ENCODE measurements around the gene ADAMTS12. TPM values are rescaled to one million over a fixed set of nuclear protein-coding genes. Genes with fewer than 3 reads are reported as not detected.

Gene ADAMTS12
- total RNA-seq, 1 experiment from 2014 or later: 0.18 TPM

GRCh38 chr5:33477816-33478215 is 414.0 kb downstream of the ADAMTS12 start:
- no peak for ATAC-seq
- Histone ChIP-seq H3K4me3 (ENCODE audit: low read length) (no peak overlapping the region), H3K36me3 (ENCODE audit: low read depth, low read length) (peaks cover 19% of the 10 kb centered on the region; the same call in 1 of the 2 replicates), H2AFZ (ENCODE audit: low read length) (no peak overlapping the region), H3K27me3 (ENCODE audit: low read length) (no peaks in the 10 kb centered on the region), H3K9me3 (ENCODE audit: low read length) (no peaks in the 10 kb centered on the region), H3K79me2 (ENCODE audit: low read length) (no peaks in the 10 kb centered on the region), H3K4me2 (ENCODE audit: low read length) (no peak overlapping the region), H3K9ac (ENCODE audit: low read length) (no peak overlapping the region), H3F3A (ENCODE audit: low read length, unreplicated experiment) (no peaks in the 10 kb centered on the region), H3K4me1 (ENCODE audit: insufficient read depth, low read length) (no peaks in the 10 kb centered on the region), H4K20me1 (ENCODE audit: low read length) (no peaks in the 10 kb centered on the region), H3K27ac (ENCODE audit: low read length) (no peak overlapping the region), H3K9me2 (replicated peaks; ENCODE audit: low read length) (no peaks in the 10 kb centered on the region)
- intact Hi-C loops (cut with micrococcal nuclease): no loop called here
- BruUV-seq (replicated peaks): no TSS peak
- CTCF ChIA-PET: no interaction called here
- no peak for TF ChIP-seq CTCF (conservative IDR thresholded peaks at IDR 0.05; ENCODE audit: low read depth, low read length)
- TF ChIP-seq EZH2 (IDR thresholded peaks at IDR 0.05; ENCODE audit: low read length, unreplicated experiment): no peak
- no peak for TF ChIP-seq EZH2phosphoT487 (IDR thresholded peaks at IDR 0.05; ENCODE audit: borderline replicate concordance, low read length)
- no peak for DNase-seq
- POLR2A ChIA-PET (ENCODE audit: unreplicated experiment): no interaction called here

DNA sequence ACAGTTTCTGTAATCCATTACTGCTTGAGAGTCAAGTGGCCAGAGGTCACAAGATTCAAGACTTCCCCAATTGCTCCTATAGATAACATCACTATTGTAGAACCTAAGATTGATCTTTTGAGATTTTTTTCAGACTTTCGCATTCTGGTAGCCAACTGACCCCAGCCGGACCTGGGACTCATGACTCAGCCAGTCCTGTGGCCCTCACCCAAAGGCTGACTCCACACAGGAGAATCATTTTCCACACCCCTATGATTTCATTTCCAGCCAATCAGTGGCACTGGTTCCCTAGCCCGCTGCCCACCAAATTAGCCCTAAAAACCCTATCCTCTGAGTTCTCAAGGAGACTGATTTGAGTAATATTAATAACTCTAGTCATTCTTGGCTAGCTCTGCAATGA is 414.8 kb downstream of the ADAMTS12 start:
- Histone ChIP-seq H3K79me2 (ENCODE audit: low read length) (no peaks in the 10 kb centered on the region), H3F3A (ENCODE audit: low read length, unreplicated experiment) (no peaks in the 10 kb centered on the region), H3K9me2 (replicated peaks; ENCODE audit: low read length) (no peaks in the 10 kb centered on the region), H3K4me1 (ENCODE audit: insufficient read depth, low read length) (no peaks in the 10 kb centered on the region), H3K9me3 (ENCODE audit: low read length) (no peaks in the 10 kb centered on the region), H3K27ac (ENCODE audit: low read length) (no peak overlapping the region), H3K4me3 (ENCODE audit: low read length) (no peak overlapping the region), H4K20me1 (ENCODE audit: low read length) (no peaks in the 10 kb centered on the region), H3K27me3 (ENCODE audit: low read length) (no peaks in the 10 kb centered on the region), H3K4me2 (ENCODE audit: low read length) (no peak overlapping the region), H3K36me3 (ENCODE audit: low read depth, low read length) (peaks cover 24% of the 10 kb centered on the region; the same call in 1 of the 2 replicates), H2AFZ (ENCODE audit: low read length) (no peak overlapping the region), H3K9ac (ENCODE audit: low read length) (no peak overlapping the region)
- CTCF ChIA-PET: no interaction called here
- POLR2A ChIA-PET (ENCODE audit: unreplicated experiment): no interaction called here
- DNase-seq: no peak
- TF ChIP-seq CTCF (conservative IDR thresholded peaks at IDR 0.05; ENCODE audit: low read depth, low read length) (no peak), EZH2phosphoT487 (IDR thresholded peaks at IDR 0.05; ENCODE audit: borderline replicate concordance, low read length) (no peak), EZH2 (IDR thresholded peaks at IDR 0.05; ENCODE audit: low read length, unreplicated experiment) (no peak)
- BruUV-seq (replicated peaks): no TSS peak
- intact Hi-C loops (cut with micrococcal nuclease): no loop called here
- no peak for ATAC-seq

GRCh38 chr5:33475706-33476105 is 416.1 kb downstream of the ADAMTS12 start:
- TF ChIP-seq EZH2 (IDR thresholded peaks at IDR 0.05; ENCODE audit: low read length, unreplicated experiment): no peak
- no peak for TF ChIP-seq EZH2phosphoT487 (IDR thresholded peaks at IDR 0.05; ENCODE audit: borderline replicate concordance, low read length)
- TF ChIP-seq CTCF (conservative IDR thresholded peaks at IDR 0.05; ENCODE audit: low read depth, low read length): no peak
- no peaks in the 10 kb centered on the region for H3F3A ChIP-seq (ENCODE audit: low read length, unreplicated experiment)
- no TSS peak for BruUV-seq (replicated peaks)

More at GRCh38 chr5:33475706-33476105, 416.1 kb downstream of the ADAMTS12 start:
- no peak overlapping the region for H2AFZ ChIP-seq (ENCODE audit: low read length)
- no peak overlapping the region for H3K9ac ChIP-seq (ENCODE audit: low read length)
- no peaks in the 10 kb centered on the region for H3K9me3 ChIP-seq (ENCODE audit: low read length)
- H3K4me3 ChIP-seq (ENCODE audit: low read length): no peak overlapping the region
- ATAC-seq: no peak
- no peaks in the 10 kb centered on the region for H3K4me1 ChIP-seq (ENCODE audit: insufficient read depth, low read length)
- ChIA-PET POLR2A (ENCODE audit: unreplicated experiment) (no interaction called here), CTCF (no interaction called here)
- H3K79me2 ChIP-seq (ENCODE audit: low read length): no peaks in the 10 kb centered on the region
- H3K27me3 ChIP-seq (ENCODE audit: low read length): no peaks in the 10 kb centered on the region
- intact Hi-C loops (cut with micrococcal nuclease): no loop called here
- H3K4me2 ChIP-seq (ENCODE audit: low read length): no peak overlapping the region
- H4K20me1 ChIP-seq (ENCODE audit: low read length): no peaks in the 10 kb centered on the region
- no peak overlapping the region for H3K27ac ChIP-seq (ENCODE audit: low read length)
- no peaks in the 10 kb centered on the region for H3K9me2 ChIP-seq (replicated peaks; ENCODE audit: low read length)
- DNase-seq: no peak
- H3K36me3 ChIP-seq (ENCODE audit: low read depth, low read length): peaks cover 27% of the 10 kb centered on the region; the same call in 1 of the 2 replicates
